K562 (cell line): Measurements from ENCODE around the gene MTA2.

Experiments
- CEBPB ChIP-seq: fragments of 450-650 bp; IDR thresholded peaks from 2 replicates; pipeline ENCODE4 v1.6.1; 2016; ENCODE audit warnings: missing genetic modification characterization, missing compliant biosample characterization
- POLR2A ChIP-seq: fragments of 450-650 bp; conservative IDR thresholded peaks from 2 replicates; pipeline ENCODE4 v1.6.1; 2016
- ZNF311 ChIP-seq: fragments of 250-450 bp; sonication (Bioruptor Pico); IDR thresholded peaks from 2 replicates; pipeline ENCODE4 v1.4.0; 2020; ENCODE audit warnings: mild to moderate bottlenecking, moderate library complexity
- TF ChIP-seq, protein P1 (sequence below): fragments of 450-650 bp; formaldehyde crosslinking; IDR thresholded peaks from 2 replicates; pipeline ENCODE4 v1.4.0; 2022; ENCODE audit warnings: missing genetic modification characterization
- TF ChIP-seq, protein P2 (sequence below): fragments of 250-450 bp; sonication (Bioruptor Pico); IDR thresholded peaks from 2 replicates; pipeline ENCODE4 v1.4.0; 2020; ENCODE audit warnings: borderline replicate concordance
- TF ChIP-seq, protein P3 (sequence below), 3 experiments: IDR thresholded peaks in 2 of 3; conservative IDR thresholded peaks in 1 of 3; 2 replicates each; pipeline ENCODE4 v1.5.1; 2011 to 2012; ENCODE audit warnings: low read length in 3 of 3, mild to moderate bottlenecking in 3 of 3, control low read depth in 2 of 3, improper control_type of control experiment in 1 of 3, inconsistent platforms in 1 of 3, low read depth in 1 of 3, mixed read lengths in 1 of 3, moderate library complexity in 1 of 3; ENCODE audit not compliant: insufficient read depth in 2 of 3

DNA sequence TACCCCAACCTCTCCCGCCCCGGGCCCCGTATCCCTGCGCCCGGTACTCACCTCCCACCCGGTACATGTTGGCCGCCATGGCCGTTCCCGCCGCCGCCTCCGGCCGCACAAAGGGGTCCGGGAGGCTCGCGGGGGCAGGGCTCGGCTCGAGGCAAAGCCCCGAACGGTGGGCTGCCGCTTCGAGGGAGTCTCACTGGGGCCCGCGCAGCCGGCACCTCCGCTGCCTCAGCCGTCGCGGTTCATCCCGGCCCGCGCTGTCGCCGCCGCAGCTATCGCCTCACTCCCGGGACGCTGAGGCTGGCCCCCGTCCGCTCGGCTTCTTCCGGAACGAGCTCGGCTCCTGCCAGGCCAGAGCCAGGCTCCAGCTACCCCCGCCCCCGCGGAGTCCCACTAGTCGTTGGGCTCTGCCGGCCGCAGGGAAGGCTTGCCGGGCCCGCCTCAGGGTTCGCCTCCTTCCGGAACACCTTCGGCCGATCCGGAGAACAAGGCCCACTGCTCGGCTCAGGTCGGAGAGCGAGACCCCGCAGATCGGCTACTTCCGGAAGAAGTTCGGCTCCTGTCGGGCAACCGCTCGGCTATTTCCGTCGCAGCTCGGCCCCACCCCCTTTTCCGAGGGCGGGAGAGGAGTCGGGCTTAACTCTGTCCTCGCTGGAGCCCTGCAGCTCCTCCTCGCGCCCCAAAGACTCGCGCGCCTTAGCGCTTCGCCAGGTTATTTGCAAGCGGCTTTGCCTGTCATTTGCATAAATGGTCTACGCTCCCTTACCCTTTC, at the start of gene MTA2:
- TF ChIP-seq, protein P1, sequence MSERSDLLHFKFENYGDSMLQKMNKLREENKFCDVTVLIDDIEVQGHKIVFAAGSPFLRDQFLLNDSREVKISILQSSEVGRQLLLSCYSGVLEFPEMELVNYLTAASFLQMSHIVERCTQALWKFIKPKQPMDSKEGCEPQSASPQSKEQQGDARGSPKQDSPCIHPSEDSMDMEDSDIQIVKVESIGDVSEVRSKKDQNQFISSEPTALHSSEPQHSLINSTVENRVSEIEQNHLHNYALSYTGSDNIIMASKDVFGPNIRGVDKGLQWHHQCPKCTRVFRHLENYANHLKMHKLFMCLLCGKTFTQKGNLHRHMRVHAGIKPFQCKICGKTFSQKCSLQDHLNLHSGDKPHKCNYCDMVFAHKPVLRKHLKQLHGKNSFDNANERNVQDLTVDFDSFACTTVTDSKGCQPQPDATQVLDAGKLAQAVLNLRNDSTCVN (CRISPR knock-in tag) = no peak
- peak; percentile 81 for TF ChIP-seq POLR2A
- TF ChIP-seq ZNF311 (CRISPR knock-in tag) = no peak
- TF ChIP-seq, protein P2, sequence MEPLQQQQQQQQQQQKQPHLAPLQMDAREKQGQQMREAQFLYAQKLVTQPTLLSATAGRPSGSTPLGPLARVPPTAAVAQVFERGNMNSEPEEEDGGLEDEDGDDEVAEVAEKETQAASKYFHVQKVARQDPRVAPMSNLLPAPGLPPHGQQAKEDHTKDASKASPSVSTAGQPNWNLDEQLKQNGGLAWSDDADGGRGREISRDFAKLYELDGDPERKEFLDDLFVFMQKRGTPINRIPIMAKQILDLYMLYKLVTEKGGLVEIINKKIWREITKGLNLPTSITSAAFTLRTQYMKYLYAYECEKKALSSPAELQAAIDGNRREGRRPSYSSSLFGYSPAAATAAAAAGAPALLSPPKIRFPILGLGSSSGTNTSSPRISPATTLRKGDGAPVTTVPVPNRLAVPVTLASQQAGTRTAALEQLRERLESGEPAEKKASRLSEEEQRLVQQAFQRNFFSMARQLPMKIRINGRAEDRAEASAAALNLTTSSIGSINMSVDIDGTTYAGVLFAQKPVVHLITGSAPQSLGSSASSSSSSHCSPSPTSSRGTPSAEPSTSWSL (CRISPR knock-in tag) = no peak
- TF ChIP-seq, protein P3, sequence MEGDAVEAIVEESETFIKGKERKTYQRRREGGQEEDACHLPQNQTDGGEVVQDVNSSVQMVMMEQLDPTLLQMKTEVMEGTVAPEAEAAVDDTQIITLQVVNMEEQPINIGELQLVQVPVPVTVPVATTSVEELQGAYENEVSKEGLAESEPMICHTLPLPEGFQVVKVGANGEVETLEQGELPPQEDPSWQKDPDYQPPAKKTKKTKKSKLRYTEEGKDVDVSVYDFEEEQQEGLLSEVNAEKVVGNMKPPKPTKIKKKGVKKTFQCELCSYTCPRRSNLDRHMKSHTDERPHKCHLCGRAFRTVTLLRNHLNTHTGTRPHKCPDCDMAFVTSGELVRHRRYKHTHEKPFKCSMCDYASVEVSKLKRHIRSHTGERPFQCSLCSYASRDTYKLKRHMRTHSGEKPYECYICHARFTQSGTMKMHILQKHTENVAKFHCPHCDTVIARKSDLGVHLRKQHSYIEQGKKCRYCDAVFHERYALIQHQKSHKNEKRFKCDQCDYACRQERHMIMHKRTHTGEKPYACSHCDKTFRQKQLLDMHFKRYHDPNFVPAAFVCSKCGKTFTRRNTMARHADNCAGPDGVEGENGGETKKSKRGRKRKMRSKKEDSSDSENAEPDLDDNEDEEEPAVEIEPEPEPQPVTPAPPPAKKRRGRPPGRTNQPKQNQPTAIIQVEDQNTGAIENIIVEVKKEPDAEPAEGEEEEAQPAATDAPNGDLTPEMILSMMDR (IDR thresholded peaks at IDR 0.05 in 2 of 3, conservative IDR thresholded peaks at IDR 0.05 in 1 of 3; ENCODE audit: insufficient read depth in 2 of 3, low read depth in 1 of 3, low read length in 3 of 3) = no peak; a peak in 1 of 6 replicates
- TF ChIP-seq CEBPB (tag) = no peak
